ENCODE measurements around the gene LEAP2.

The LEAP2 gene

DNA sequence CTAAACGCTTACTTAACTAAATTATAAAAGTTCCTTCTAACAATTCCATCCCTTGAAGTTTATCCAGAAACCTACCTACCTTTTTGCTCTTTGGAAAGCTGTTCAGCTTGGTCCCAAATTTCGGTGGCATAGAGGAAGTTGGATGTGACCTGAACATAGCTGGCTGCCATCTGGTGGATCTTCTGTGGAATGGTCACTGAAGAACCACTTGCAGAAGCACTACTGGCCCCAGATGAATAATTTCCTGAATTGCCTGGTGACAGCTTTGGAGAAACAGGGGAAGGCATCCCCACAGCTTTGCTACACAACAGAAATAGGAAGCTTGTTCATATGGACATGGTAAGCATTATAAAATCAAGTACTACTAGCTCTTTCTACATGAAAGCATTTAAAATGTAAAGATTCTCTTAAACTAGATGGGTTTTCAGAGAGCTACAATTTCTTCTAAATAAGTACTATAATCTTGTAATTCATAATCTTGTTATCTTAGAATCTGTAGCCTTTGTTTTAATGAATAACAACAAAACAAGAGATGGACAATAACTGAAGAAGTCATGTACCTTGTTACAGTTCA is 9.9 kb downstream of the LEAP2 start:
- no peak for DNase-seq

DNA sequence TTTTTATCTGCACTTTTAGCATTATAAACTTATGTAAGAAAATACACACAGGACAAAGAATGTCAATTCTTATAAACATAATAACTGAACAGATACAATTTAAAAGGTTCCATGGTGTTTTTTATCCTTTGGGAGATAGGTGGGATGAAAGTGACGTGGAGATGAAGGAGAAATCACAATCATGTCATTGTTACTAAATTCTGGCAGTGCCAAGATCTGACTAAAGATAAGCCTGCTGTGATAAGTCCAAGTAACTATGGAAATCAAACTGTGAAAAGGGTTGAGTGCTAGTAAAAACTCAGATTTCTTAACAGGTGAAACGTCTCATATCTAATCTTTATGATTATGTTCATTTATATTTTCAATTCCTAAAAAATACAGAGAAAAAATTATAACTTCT is 11.1 kb downstream of the LEAP2 start:
- no peak for DNase-seq

DNA sequence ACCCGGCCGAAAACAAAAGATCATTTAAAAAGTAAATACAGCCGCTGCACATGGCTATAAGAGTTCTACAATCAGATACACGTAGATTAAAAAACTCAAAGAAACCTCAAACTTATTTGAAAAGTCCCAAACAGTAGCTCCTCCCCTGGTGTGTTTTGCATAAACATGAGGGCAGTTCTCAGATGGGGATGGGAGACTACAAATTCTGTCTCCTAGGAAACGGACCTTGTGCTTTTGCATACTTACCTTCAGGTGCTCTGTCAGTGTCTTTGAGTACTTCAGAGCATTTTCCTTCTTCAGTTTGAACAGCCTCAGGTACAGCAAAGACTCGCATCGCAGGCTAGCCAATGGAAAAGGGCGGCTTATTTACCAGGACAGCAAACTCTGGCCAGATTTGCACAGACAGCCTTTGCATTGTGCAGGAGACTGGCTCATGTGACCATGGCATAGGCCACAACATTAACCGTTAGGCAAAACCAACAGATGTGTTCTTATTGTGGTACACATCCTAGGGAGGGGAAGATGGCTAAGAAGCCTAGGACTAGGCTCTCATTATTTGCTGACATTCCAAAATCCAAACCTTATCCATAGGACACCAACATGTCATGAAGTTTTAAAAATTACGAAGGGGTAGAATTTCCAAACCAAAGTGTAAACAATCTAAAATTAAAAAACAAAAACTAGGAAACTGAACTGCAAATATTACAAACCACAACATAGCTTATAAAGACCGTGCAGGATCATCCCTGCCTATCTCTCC is 12.8 kb downstream of the LEAP2 start:
- DNase-seq = no peak

DNA sequence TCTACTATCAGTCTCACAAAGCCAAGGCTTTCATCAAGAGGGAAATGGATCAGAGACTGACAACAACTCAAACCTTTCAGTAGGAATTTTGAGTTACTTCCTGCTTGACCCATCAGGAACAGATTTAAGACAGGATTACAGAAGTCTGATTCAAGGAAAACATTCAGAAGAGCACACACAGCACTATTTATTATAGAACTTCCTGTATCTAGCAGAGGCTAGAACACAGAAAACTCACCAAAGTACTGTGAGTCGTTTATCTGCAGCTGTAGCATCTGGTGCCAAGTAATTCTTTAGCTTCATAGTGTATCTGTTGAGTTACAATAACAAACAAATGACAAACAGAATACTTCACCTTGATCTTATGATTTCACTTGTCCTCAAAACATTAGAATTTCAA is 13.8 kb downstream of the LEAP2 start:
- no peak for DNase-seq

DNA sequence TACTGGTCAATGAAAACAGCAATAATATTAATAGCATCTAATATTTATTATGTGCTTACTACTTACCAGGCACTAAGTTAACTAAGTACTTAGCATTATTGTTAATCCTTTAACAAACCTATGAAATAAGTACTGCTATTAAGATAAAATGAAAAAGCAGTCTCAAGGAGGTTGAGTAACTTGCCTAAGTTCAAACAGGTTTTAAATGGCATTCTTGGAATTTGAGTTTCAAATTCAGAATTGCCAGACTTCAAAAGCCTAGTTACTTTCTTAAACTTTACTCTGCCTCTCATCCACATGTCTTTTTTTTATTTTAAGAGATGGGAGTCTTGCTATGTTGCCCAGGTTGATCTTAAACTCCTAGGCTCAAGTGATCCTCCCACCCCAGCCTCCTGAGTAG is 16.0 kb downstream of the LEAP2 start:
- DNase-seq = no peak

DNA sequence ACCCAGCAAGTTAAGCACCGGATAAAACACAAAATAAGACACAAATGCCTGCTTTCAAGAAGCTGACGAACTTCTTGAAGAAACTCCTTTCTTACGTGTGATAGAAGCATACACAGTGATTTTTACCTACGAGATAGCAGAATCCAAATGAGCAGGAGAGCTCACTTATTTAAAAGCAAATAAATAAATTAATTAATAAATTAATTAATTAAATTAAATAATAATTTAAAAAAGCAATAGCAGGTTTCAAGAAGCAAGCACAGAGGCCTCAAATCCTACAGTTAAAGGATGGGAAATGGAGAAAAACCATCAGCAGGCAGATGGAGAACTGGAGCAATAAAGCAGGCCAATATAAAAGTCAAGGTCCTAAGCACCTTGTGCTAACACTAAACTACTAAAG is 17.3 kb downstream of the LEAP2 start:
- no peak for DNase-seq

DNA sequence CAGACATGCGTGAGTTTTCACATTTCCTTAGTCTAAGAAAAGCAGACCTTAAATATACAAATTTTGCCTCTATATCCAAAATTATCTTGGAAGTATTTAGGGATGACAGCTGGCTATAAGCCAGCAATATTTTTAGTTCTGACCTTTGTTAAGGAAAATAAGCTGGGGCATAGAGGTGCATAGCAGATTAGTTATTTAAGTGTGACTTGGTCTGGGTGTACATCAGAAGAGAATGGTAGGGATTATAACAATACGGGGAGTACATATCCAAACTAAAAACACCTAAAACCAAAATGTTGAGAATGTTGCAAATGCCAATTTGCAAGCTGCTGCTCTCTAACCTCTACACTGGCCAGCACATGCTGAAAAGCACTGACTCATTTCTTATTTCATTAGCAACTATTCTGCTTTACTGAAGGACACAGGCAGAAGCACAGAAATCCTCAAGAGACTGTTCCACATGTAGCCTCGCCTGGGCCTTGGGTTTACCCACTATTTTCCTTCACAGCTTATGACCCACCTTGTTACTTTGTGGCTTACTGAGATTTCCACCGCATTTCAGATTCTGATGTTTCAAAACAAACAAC is 22.3 kb downstream of the LEAP2 start:
- DNase-seq = no peak

DNA sequence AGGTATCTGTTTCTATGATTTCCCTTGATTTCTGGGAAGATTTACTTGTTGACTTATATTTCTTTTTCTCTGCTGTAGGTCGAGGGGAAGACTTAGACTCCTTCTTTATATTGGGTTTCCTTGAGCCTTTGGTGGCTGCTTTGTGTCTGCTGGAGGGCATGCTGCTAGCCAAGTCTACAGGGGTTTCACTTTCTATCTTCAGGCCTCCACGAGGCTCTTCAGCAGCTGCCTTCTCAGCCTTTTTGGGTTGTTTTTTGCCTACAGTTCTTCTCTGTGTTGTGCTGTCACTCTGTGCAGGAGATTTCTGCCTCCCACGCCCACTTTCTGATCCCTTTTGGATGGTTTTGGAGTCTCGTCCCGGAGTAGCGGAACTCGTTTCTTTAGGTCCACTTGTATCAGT is 23.2 kb downstream of the LEAP2 start:
- no peak for DNase-seq

DNA sequence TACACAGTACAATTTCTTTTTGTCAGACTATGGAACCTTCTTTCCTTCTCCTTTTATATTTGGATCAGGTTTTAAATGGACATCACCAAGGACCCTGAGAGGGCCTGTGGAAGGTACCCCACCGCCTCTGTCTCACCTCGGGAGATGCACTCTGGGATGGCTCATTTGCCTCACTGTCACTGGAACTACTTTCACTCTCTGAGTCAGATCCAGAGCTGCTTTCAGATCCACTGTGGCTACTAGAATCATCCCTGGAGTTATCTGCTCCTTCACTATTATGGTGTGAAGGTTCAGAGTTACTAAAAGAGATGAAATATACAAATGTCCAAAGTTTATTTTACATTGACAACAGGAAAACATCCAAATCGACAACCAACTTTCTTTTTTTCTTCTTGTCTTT is 24.6 kb downstream of the LEAP2 start:
- DNase-seq = no peak

DNA sequence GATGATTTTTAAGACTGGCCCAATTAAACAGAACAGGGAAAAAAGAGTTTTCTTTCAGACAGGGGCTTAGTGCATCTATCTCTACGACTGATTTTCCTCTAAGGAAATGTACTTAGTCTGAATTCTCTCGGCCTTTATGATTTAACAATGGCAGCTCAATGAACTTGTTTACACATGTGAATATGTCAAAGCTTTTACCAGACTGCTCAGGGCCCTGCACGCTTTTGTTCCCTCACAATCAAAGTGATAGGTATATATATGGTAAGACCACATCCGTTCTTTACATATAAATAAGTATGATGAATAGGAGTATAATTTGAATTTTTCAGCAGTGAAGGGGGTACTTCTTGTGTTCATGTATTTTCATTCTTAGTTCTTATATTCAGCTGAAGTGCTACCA is 27.6 kb downstream of the LEAP2 start:
- DNase-seq = no peak

DNA sequence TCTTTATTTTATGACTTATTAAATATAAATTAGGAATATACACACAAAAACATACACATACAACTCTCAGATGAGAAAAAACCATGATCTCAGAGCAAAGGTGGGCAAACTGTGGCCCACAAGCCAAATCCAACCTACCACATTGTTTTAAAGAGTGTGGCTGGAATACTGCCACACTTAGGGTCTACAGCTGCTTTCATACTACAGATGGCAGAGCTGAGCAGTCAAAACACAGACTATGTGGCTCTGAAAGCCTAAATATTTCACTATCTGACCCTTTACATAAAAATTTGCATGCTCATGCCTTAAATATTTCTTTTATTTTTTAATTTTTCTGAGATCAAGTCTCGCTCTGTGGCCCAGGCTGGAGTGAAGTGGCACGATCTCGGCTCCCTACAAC is 28.3 kb downstream of the LEAP2 start:
- no peak for DNase-seq

DNA sequence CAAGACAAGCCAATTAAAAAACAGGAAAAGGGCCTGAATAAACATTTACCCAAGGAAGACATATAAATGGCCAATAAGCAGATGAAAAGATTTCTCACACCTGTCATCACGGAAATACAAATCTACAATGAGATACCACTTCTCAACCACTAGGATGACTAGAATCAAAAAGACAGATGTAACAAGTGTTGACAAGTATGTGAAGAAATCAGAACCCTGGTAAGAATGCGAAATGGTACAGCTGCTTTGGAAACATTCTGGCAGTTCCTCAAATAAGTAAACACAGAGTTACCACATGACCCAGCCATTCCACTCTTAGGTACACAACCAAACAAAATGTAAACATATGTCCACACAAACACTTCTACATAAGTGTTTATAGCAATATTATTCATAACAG is 32.5 kb downstream of the LEAP2 start:
- DNase-seq = no peak

DNA sequence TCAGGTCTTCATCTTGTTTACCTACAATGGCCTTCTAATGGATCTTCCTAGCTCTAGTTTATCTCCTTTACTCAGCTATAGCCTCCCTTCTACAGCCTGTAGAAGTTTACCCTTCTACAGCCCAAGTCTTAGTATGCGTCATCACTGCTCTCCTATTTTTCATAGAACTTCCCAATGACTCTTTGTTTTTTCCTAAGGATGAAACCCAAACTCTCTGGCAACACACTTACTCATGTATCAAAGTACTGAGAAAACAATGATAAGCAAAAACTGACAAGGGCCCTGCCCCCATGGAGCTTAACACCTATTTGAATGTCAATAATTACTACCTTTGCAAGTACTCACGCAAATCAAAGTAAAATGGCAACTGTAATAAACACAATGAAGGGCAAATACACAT is 33.7 kb downstream of the LEAP2 start:
- no peak for DNase-seq

DNA sequence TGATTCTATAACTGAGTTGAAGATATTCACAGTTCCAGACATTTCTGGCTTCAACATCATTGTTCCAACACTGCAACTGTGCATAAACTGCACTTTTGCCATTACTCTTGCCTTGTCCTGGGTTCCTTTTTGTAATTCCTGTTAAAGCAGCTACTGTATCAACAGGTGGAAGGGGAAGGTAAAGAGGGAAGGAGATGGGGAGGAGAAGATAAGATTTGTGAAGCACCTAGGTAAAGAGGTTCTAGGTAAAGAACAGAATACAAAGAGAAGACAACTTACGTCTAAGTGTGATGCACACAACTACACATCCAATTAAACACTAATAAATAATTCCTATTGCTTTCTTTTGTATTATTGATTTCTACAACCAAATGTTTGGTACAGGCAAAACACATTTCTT is 36.2 kb downstream of the LEAP2 start:
- DNase-seq = no peak

DNA sequence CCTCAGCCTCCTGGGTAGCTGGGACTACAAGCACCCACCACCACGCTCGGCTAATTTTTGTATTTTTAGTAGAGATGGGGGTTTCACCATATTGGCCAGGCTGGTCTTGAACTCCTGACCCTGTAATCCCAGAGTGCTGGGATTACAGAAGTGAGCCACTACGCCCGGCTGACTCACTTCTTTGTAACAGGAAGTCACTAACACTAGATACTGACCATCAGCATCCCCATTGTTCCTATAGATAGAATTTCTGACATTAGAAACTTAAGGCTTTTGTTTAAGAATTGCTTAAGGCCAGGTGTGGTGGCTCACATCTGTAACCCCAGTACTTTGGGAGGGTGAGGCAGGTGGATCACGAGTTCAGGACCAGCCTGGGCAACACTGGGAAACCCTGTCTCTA is 42.2 kb downstream of the LEAP2 start:
- no peak for DNase-seq

DNA sequence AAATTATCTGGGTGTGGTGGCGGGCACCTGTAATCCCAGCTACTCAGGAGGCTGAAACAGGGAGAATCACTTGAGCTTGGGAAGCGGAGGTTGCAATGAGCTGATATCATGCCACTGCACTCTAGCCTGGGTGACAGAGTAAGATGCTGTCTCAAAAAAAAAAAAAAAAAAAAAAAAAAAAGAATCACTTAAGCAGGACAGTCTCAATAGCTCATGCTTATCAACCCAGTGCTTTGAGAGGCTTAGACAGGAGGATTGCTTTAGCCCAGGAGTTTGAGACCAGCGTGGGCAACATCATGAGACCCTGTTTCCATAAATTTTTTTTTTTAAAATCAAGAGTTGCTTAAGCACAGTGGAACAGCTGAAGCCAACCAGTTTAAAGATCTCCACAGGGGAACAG is 42.6 kb downstream of the LEAP2 start:
- no peak for DNase-seq

Measured in GOT3 (cell line).